IMR-90 (cell line): ENCODE measurements around the gene APBB1IP. TPM values are rescaled to one million over a fixed set of nuclear protein-coding genes. Genes with fewer than 3 reads are reported as not detected.

ENCODE experiments used
- ATAC-seq: fragments of 200-7000 bp; cut with Tn5 transposase; 2 replicates; pipeline ENCODE4 v1.9.1; 2020; ENCODE audit warnings: low read depth, mild to moderate bottlenecking, moderate library complexity
- BruUV-seq: library from RNA; stranded (reverse); fragments of 400-500 nt; replicated peaks from 2 replicates; lab custom pipeline; 2021; lab: Mats Ljungman, UMichigan
- CTCF ChIA-PET: fragments of 300-600 bp; formaldehyde crosslinking; extraction: SDS; loops from one replicate; lab custom pipeline; 2021; ENCODE audit warnings: antibody characterized with exemption; lab: Yijun Ruan, JAX
- POLR2A ChIA-PET: fragments of 300-600 bp; sonication (Branson Sonifier 250); formaldehyde crosslinking; loops from one replicate; lab custom pipeline; 2022; ENCODE audit warnings: antibody characterized with exemption; ENCODE audit not compliant: unreplicated experiment; lab: Charles Lee
- DNase-seq: peaks from one replicate; pipeline ENCODE4 v3.0.0; 2013
- H2AFZ ChIP-seq: replicated peaks from 2 replicates; pipeline ENCODE3; 2013; ENCODE audit warnings: low read length, mild to moderate bottlenecking; ENCODE audit not compliant: poor library complexity
- H2AK5ac ChIP-seq: 2 replicates; pipeline ENCODE4 v1.6.1; 2013; ENCODE audit warnings: low read depth, low read length, inconsistent platforms
- H2AK9ac ChIP-seq: replicated peaks from 2 replicates; pipeline ENCODE3; 2013; ENCODE audit warnings: mild to moderate bottlenecking, low read depth, low read length, moderate library complexity; ENCODE audit not compliant: poor library complexity
- H2BK120ac ChIP-seq: 2 replicates; pipeline ENCODE4 v1.6.1; 2013; ENCODE audit warnings: low read depth, low read length, inconsistent platforms
- H2BK15ac ChIP-seq: 3 replicates; pipeline ENCODE4 v1.6.1; 2013; ENCODE audit warnings: low read depth, low read length, inconsistent platforms
- H2BK20ac ChIP-seq: 2 replicates; pipeline ENCODE4 v1.6.1; 2013; ENCODE audit warnings: low read depth, mild to moderate bottlenecking, inconsistent platforms, low read length, moderate library complexity
- H2BK5ac ChIP-seq: 2 replicates; pipeline ENCODE4 v1.6.1; 2013; ENCODE audit warnings: mild to moderate bottlenecking, low read depth, low read length, inconsistent platforms; ENCODE audit not compliant: poor library complexity, severe bottlenecking
- H3K14ac ChIP-seq: replicated peaks from 2 replicates; pipeline ENCODE4 v1.6.1; 2013; ENCODE audit warnings: low read depth, low read length, inconsistent platforms
- H3K18ac ChIP-seq: 2 replicates; pipeline ENCODE4 v1.6.1; 2013; ENCODE audit warnings: low read depth, low read length, control low read depth
- H3K23ac ChIP-seq: 2 replicates; pipeline ENCODE4 v1.6.1; 2013; ENCODE audit warnings: low read depth, low read length, inconsistent platforms
- H3K27ac ChIP-seq: 2 replicates; pipeline ENCODE4 v1.5.1; 2013; ENCODE audit warnings: mild to moderate bottlenecking, control low read depth, low read length; ENCODE audit not compliant: insufficient read depth
- H3K27me3 ChIP-seq: 2 replicates; pipeline ENCODE4 v1.6.1; 2013; ENCODE audit warnings: low read length; ENCODE audit not compliant: control insufficient read depth, insufficient read depth
- H3K36me3 ChIP-seq: 2 replicates; pipeline ENCODE4 v1.6.1; 2013; ENCODE audit warnings: low read length, mixed read lengths; ENCODE audit not compliant: control insufficient read depth, insufficient read depth
- H3K4ac ChIP-seq: 2 replicates; pipeline ENCODE4 v1.6.1; 2013; ENCODE audit warnings: low read depth, low read length, inconsistent platforms
- H3K4me1 ChIP-seq: 2 replicates; pipeline ENCODE4 v1.6.1; 2013; ENCODE audit warnings: low read length, mixed read lengths; ENCODE audit not compliant: control insufficient read depth, insufficient read depth
- H3K4me2 ChIP-seq: 2 replicates; pipeline ENCODE4 v1.6.1; 2013; ENCODE audit warnings: low read depth, mild to moderate bottlenecking, control low read depth, low read length, moderate library complexity
- H3K4me3 ChIP-seq: 2 replicates; pipeline ENCODE4 v1.5.1; 2013; ENCODE audit warnings: low read depth, mild to moderate bottlenecking, control low read depth, low read length, moderate library complexity; ENCODE audit not compliant: insufficient read depth
- H3K56ac ChIP-seq: 2 replicates; pipeline ENCODE4 v1.6.1; 2013; ENCODE audit warnings: low read length, inconsistent platforms; ENCODE audit not compliant: insufficient read depth; ENCODE audit errors: extremely low read depth
- H3K79me1 ChIP-seq, 2 experiments: 2 replicates each; pipeline ENCODE4 v1.6.1; 2013; ENCODE audit warnings: low read length in 2 of 2, inconsistent platforms in 1 of 2, low read depth in 1 of 2
- H3K9ac ChIP-seq: 2 replicates; pipeline ENCODE4 v1.6.1; 2013; ENCODE audit warnings: low read depth, low read length, control low read depth
- H3K9me1 ChIP-seq: 2 replicates; pipeline ENCODE4 v1.6.1; 2013; ENCODE audit warnings: low read length, inconsistent platforms; ENCODE audit not compliant: insufficient read depth
- H3K9me3 ChIP-seq: 2 replicates; pipeline ENCODE4 v1.6.1; 2013; ENCODE audit warnings: low read length; ENCODE audit not compliant: control insufficient read depth, insufficient read depth
- H4K20me1 ChIP-seq: 2 replicates; pipeline ENCODE4 v1.6.1; 2013; ENCODE audit warnings: low read length, inconsistent platforms; ENCODE audit not compliant: insufficient read depth
- H4K5ac ChIP-seq: 2 replicates; pipeline ENCODE4 v1.6.1; 2013; ENCODE audit warnings: mild to moderate bottlenecking, low read depth, low read length, control low read depth
- H4K8ac ChIP-seq, 2 experiments: 2 replicates each; pipeline ENCODE4 v1.6.1; 2013; ENCODE audit warnings: low read depth in 2 of 2, low read length in 2 of 2, control low read depth in 1 of 2, inconsistent platforms in 1 of 2
- H4K91ac ChIP-seq: 2 replicates; pipeline ENCODE4 v1.6.1; 2013; ENCODE audit warnings: low read depth, low read length, inconsistent platforms; ENCODE audit not compliant: insufficient read depth
- CHD1 ChIP-seq: IDR thresholded peaks from 2 replicates; pipeline ENCODE4 v1.6.1; 2012; ENCODE audit warnings: low read depth, low read length, improper control_type of control experiment
- CTCF ChIP-seq: conservative IDR thresholded peaks from 2 replicates; pipeline ENCODE4 v1.5.1; 2012; ENCODE audit warnings: mild to moderate bottlenecking, low read depth, low read length, improper control_type of control experiment
- MAFK ChIP-seq: IDR thresholded peaks from 2 replicates; pipeline ENCODE4 v1.6.1; 2012; ENCODE audit warnings: low read depth, low read length, improper control_type of control experiment
- MXI1 ChIP-seq: IDR thresholded peaks from 2 replicates; pipeline ENCODE4 v1.6.1; 2012; ENCODE audit warnings: low read depth, mild to moderate bottlenecking, low read length, moderate library complexity, borderline replicate concordance
- WGBS, 2 experiments: methylation state at CpG; one replicate each; pipeline versions ENCODE4 v1.1.5 to v1.1.7; 2013; ENCODE audit warnings: missing lambda C conversion rate in 2 of 2; ENCODE audit not compliant: insufficient read length in 1 of 2; ENCODE audit errors: extremely low coverage in 2 of 2; 5-methylcytosine and 5-hydroxymethylcytosine counted together
- dilution Hi-C: fragments of 300-500 bp; cut with HindIII; formaldehyde crosslinking; loops from one replicate; pipeline ENCODE4 v1.14.3; 2018; ENCODE audit warnings: low sequenced_read_pairs; ENCODE audit not compliant: unreplicated experiment
- in situ Hi-C: fragments of 300-500 bp; cut with MboI; formaldehyde crosslinking; loops from 3 replicates; pipeline ENCODE4 v1.14.3; 2019; ENCODE audit warnings: low sequenced_read_pairs, inconsistent platforms, mixed read lengths
- intact Hi-C: fragments of 100-400 bp; cut with micrococcal nuclease; formaldehyde crosslinking; loops from 2 replicates; pipeline ENCODE4 v1.10.0; 2022
- polyA plus RNA-seq, 3 experiments: library from polyadenylated mRNA; depleted of rRNA; stranded (reverse); fragments of >200 nt; gene quantifications; 2 replicates each; pipeline ENCODE4 v1.2.3, GENCODE V29; 2012; ENCODE audit warnings: low replicate concordance in 1 of 3
- total RNA-seq: library from RNA; depleted of rRNA; stranded (reverse); fragments of >200 nt; gene quantifications from 2 replicates; pipeline ENCODE4 v1.2.3, GENCODE V29; 2012

APBB1IP gene
- total and polyA plus RNA-seq, 2 of the 4 experiments (the other 2 are of a cell fraction): not detected

- Histone ChIP-seq H3K18ac (no peak overlapping the region), H4K8ac (no peak overlapping the region)
- dilution Hi-C loops: no loop called here
These were observed 1.3 kb upstream of the APBB1IP start for GRCh38 chr10:26436848-26437247.

More at GRCh38 chr10:26436848-26437247, 1.3 kb upstream of the APBB1IP start:
- H3K4me1 ChIP-seq: no peaks in the 10 kb centered on the region
- H2AK5ac ChIP-seq: no peak overlapping the region
- peaks cover 14% of the 10 kb centered on the region for H3K9me3 ChIP-seq
- H3K27me3 ChIP-seq: no peaks in the 10 kb centered on the region
- no peak overlapping the region for H4K5ac ChIP-seq
- H4K20me1 ChIP-seq: no peaks in the 10 kb centered on the region
- H2BK20ac ChIP-seq: no peak overlapping the region
- H3K27ac ChIP-seq: no peak overlapping the region
- no TSS peak for BruUV-seq
- no peak overlapping the region for H3K4me2 ChIP-seq
- in situ Hi-C loops: no loop called here
- H2AFZ ChIP-seq: no peak overlapping the region
- POLR2A ChIA-PET: no interaction called here
- intact Hi-C loops: no loop called here
- H3K79me1 ChIP-seq: no peaks in the 10 kb centered on the region
- no peak overlapping the region for H2BK120ac ChIP-seq
- no peaks in the 10 kb centered on the region for H3K36me3 ChIP-seq
- H3K56ac ChIP-seq: no peak overlapping the region
- no peak overlapping the region for H2BK5ac ChIP-seq
- no peak overlapping the region for H4K91ac ChIP-seq
- H3K4me3 ChIP-seq: no peak overlapping the region
- no peak overlapping the region for H3K23ac ChIP-seq
- no peak overlapping the region for H3K14ac ChIP-seq
- no peak overlapping the region for H2BK15ac ChIP-seq
- H2AK9ac ChIP-seq: no peak overlapping the region
- CTCF ChIA-PET: no interaction called here
- WGBS, 2 experiments: no CpG with 5 or more reads among the region's 2 CpGs
- H3K4ac ChIP-seq: no peak overlapping the region
- DNase-seq (no peak), ATAC-seq (no peak)
- no peaks in the 10 kb centered on the region for H3K9me1 ChIP-seq
- TF ChIP-seq MAFK (no peak), CHD1 (no peak), CTCF (no peak), MXI1 (no peak)
- H3K9ac ChIP-seq: no peak overlapping the region
